PC-3 (cell line): ENCODE data around the gene C1orf141. TPM values are rescaled to one million over a fixed set of nuclear protein-coding genes. Genes with fewer than 3 reads are reported as not detected.

Source experiments
- ATAC-seq: fragments of 200-7000 bp; cut with Tn5 transposase; 2 replicates; pipeline ENCODE4 v1.9.1; 2020; ENCODE audit warnings: mild to moderate bottlenecking, moderate library complexity
- BruUV-seq: library from RNA; stranded (reverse); fragments of 400-500 nt; replicated peaks from 2 replicates; lab custom pipeline; 2021; lab: Mats Ljungman, UMichigan
- CTCF ChIA-PET: fragments of 300-600 bp; sonication (Branson Sonifier 250); formaldehyde crosslinking; loops from one replicate; lab custom pipeline; 2022; ENCODE audit warnings: antibody characterized with exemption; lab: Charles Lee
- POLR2A ChIA-PET: fragments of 300-600 bp; sonication (Branson Sonifier 250); formaldehyde crosslinking; loops from one replicate; lab custom pipeline; 2022; ENCODE audit warnings: antibody characterized with exemption; ENCODE audit not compliant: unreplicated experiment; lab: Charles Lee
- DNase-seq: peaks from one replicate; pipeline ENCODE4 v3.0.0-alpha.2; 2015
- H2AFZ ChIP-seq: fragments of 300-600 bp; sonication (generic); 2 replicates; pipeline ENCODE4 v1.6.0; 2016; ENCODE audit warnings: antibody characterized with exemption, low read length
- H3F3A ChIP-seq: fragments of 300-600 bp; sonication (generic); one replicate; pipeline ENCODE4 v1.6.0; 2017; ENCODE audit warnings: antibody characterized with exemption, low read length, control low read depth, mild to moderate bottlenecking; ENCODE audit not compliant: unreplicated experiment
- H3K27ac ChIP-seq: fragments of 300-600 bp; sonication (generic); 2 replicates; pipeline ENCODE4 v1.5.1; 2016; ENCODE audit warnings: mild to moderate bottlenecking, low read length
- H3K27me3 ChIP-seq: fragments of 300-600 bp; sonication (generic); 2 replicates; pipeline ENCODE4 v1.6.1; 2016; ENCODE audit warnings: low read length, mixed read lengths
- H3K36me3 ChIP-seq: fragments of 300-600 bp; sonication (generic); 2 replicates; pipeline ENCODE4 v1.6.1; 2016; ENCODE audit warnings: low read depth, mixed run types, low read length, mixed read lengths
- H3K4me1 ChIP-seq: fragments of 300-600 bp; sonication (generic); 2 replicates; pipeline ENCODE4 v1.5.1; 2016; ENCODE audit warnings: low read length; ENCODE audit not compliant: insufficient read depth
- H3K4me2 ChIP-seq: fragments of 300-600 bp; sonication (generic); 2 replicates; pipeline ENCODE4 v1.6.0; 2016; ENCODE audit warnings: low read length
- H3K4me3 ChIP-seq: fragments of 300-600 bp; sonication (generic); 2 replicates; pipeline ENCODE4 v1.5.1; 2016; ENCODE audit warnings: mild to moderate bottlenecking, low read length, mixed read lengths
- H3K79me2 ChIP-seq: fragments of 300-600 bp; sonication (generic); 2 replicates; pipeline ENCODE4 v1.6.1; 2017; ENCODE audit warnings: low read length, mixed read lengths
- H3K9ac ChIP-seq: fragments of 300-600 bp; sonication (generic); 2 replicates; pipeline ENCODE4 v1.6.0; 2016; ENCODE audit warnings: mild to moderate bottlenecking, low read length
- H3K9me2 ChIP-seq: fragments of 300-600 bp; sonication (generic); replicated peaks from 2 replicates; pipeline ENCODE4 v1.6.1; 2016; ENCODE audit warnings: mixed run types, low read length, mixed read lengths
- H3K9me3 ChIP-seq: fragments of 300-600 bp; sonication (generic); 2 replicates; pipeline ENCODE4 v1.6.1; 2016; ENCODE audit warnings: low read length, mixed read lengths
- H4K20me1 ChIP-seq: fragments of 300-600 bp; sonication (generic); 2 replicates; pipeline ENCODE4 v1.6.1; 2016; ENCODE audit warnings: low read length, mixed read lengths
- EZH2 ChIP-seq: fragments of 300-600 bp; sonication (generic); IDR thresholded peaks from one replicate; pipeline ENCODE4 v1.6.1; 2017; ENCODE audit warnings: antibody characterized with exemption, mild to moderate bottlenecking, low read length; ENCODE audit not compliant: unreplicated experiment
- EZH2phosphoT487 ChIP-seq: fragments of 300-600 bp; sonication (generic); IDR thresholded peaks from 2 replicates; pipeline ENCODE4 v1.6.1; 2018; ENCODE audit warnings: mild to moderate bottlenecking, antibody characterized with exemption, low read length, borderline replicate concordance
- intact Hi-C: fragments of 100-400 bp; cut with micrococcal nuclease; formaldehyde crosslinking; loops from 2 replicates; pipeline ENCODE4 v1.9.0; 2023
- total RNA-seq: library from RNA; depleted of rRNA; stranded (reverse); fragments of >200 nt; gene quantifications from 2 replicates; pipeline ENCODE4 v1.2.3, GENCODE V29; 2014
- TF ChIP-seq, protein P1 (sequence below): fragments of 300-600 bp; sonication (generic); conservative IDR thresholded peaks from 2 replicates; pipeline ENCODE4 v1.5.1; 2017; ENCODE audit warnings: antibody characterized with exemption, low read depth, mild to moderate bottlenecking, low read length

The C1orf141 gene
- total RNA-seq, 1 experiment from 2014 or later: not detected

DNA sequence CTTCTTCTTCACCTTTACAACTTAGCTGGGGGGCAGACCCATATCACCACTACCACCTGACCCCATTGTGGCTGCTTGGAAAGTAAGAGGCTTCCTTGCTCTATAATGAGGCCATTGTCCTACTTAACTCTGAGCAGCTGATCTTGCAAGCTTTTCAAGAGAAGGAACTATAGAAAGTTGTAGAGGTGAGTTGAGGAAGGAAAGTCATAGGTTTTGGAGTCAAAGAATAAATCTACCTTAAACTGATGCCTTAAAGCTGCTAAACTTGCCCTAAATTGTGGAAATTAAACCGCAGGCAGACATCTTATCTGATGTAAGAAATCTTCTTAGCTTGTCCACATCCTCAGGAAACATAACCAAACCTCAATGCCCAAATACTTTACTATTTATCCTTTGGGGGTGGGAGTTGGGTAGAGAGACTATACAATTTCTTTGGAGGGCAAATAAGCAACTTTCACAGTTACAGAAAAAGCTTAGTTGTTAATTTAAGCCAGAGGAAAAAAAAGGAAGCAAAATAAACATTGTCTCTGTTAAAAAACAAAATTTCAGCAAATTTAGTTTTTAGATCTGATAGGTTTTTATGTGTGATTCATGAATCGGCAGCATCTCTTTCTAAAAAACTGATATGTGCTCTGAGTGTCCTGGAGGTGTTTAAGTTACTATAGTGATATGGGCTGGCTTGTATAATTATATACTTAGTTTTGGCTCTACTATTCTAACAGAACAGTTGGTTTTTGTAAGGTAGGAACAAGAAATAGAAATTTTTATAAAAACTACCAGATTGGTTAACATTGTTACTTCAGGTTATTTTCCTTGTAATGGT is 36.2 kb upstream of the C1orf141 start:
- BruUV-seq: no TSS peak
- ATAC-seq: no peak

DNA sequence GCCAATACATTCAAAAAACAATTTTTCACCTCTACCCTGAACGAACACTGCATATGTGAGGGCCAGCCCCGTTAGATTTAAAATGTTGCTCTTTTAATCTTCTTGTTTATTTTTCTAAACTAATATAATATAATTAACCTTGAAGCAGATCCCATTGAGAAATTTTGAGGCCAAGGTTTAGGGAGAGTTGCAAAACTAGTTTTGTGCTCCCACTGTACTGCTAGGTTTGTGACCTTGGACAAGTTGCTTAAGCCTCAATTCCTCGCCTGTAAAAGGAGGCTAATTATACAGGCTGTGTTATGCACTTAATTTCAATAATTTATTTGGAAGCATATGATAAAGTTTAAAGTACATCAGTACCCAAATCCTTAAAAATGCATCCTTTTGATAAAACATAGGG is 35.2 kb upstream of the C1orf141 start:
- Histone ChIP-seq H2AFZ (no peak overlapping the region), H3K27me3 (no peaks in the 10 kb centered on the region), H3K9me2 (no peaks in the 10 kb centered on the region), H3K4me2 (no peak overlapping the region), H3K9me3 (no peaks in the 10 kb centered on the region), H3F3A (no peaks in the 10 kb centered on the region), H3K79me2 (no peaks in the 10 kb centered on the region), H3K36me3 (no peaks in the 10 kb centered on the region), H3K4me3 (no peak overlapping the region), H4K20me1 (no peaks in the 10 kb centered on the region), H3K27ac (no peak overlapping the region), H3K9ac (no peak overlapping the region), H3K4me1 (no peaks in the 10 kb centered on the region)
- POLR2A ChIA-PET: no interaction called here
- CTCF ChIA-PET: interaction anchor here (0.6 kb wide), 1 partner anchor 155 kb away, joined by 5 read pairs; no protein-coding TSS in a partner anchor
- no peak for ATAC-seq
- no peak for TF ChIP-seq EZH2
- TF ChIP-seq EZH2phosphoT487: no peak
- TF ChIP-seq, protein P1, sequence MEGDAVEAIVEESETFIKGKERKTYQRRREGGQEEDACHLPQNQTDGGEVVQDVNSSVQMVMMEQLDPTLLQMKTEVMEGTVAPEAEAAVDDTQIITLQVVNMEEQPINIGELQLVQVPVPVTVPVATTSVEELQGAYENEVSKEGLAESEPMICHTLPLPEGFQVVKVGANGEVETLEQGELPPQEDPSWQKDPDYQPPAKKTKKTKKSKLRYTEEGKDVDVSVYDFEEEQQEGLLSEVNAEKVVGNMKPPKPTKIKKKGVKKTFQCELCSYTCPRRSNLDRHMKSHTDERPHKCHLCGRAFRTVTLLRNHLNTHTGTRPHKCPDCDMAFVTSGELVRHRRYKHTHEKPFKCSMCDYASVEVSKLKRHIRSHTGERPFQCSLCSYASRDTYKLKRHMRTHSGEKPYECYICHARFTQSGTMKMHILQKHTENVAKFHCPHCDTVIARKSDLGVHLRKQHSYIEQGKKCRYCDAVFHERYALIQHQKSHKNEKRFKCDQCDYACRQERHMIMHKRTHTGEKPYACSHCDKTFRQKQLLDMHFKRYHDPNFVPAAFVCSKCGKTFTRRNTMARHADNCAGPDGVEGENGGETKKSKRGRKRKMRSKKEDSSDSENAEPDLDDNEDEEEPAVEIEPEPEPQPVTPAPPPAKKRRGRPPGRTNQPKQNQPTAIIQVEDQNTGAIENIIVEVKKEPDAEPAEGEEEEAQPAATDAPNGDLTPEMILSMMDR: no peak
- intact Hi-C loops: no loop called here
- DNase-seq: no peak
- no TSS peak for BruUV-seq

More for the DNA sequence above, 36.2 kb upstream of the C1orf141 start:
- no peaks in the 10 kb centered on the region for H3K27me3 ChIP-seq
- H3K4me3 ChIP-seq: no peak overlapping the region
- ChIA-PET POLR2A (no interaction called here), CTCF (no interaction called here)
- no peak for TF ChIP-seq EZH2
- TF ChIP-seq, protein P1: no peak
- no peak for TF ChIP-seq EZH2phosphoT487
- no peak overlapping the region for H3K27ac ChIP-seq
- DNase-seq: no peak
- H3K9ac ChIP-seq: no peak overlapping the region
- no peaks in the 10 kb centered on the region for H4K20me1 ChIP-seq
- no peaks in the 10 kb centered on the region for H3K36me3 ChIP-seq
- intact Hi-C loops: no loop called here
- no peaks in the 10 kb centered on the region for H3K9me3 ChIP-seq
- no peaks in the 10 kb centered on the region for H3K9me2 ChIP-seq
- no peak overlapping the region for H2AFZ ChIP-seq
- no peak overlapping the region for H3K4me2 ChIP-seq
- no peaks in the 10 kb centered on the region for H3K4me1 ChIP-seq
- no peaks in the 10 kb centered on the region for H3F3A ChIP-seq
- no peaks in the 10 kb centered on the region for H3K79me2 ChIP-seq

DNA sequence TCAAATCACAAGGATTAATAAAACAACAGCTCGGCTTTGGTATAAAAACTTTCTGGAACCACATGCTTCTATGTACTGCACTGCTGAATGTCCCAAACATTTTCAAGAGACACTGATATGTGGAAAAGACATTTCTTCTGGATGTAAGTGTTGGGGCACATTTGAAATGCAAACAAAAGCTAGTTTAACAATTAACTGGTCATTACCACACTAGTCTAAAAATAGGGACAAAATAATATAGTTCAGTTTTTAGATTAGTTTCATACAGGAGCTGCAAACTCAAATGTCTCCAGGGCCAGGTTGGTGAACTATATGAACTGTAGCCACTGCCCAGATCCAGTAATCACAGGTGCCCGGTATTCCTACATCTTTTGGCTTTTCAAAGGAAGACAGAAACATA is 34.7 kb upstream of the C1orf141 start:
- Histone ChIP-seq H3K9ac (no peak overlapping the region), H3K9me3 (no peaks in the 10 kb centered on the region), H2AFZ (no peak overlapping the region), H3K79me2 (no peaks in the 10 kb centered on the region), H3K4me1 (no peaks in the 10 kb centered on the region), H3K36me3 (no peaks in the 10 kb centered on the region), H3K27me3 (no peaks in the 10 kb centered on the region), H3K27ac (no peak overlapping the region), H3K9me2 (no peaks in the 10 kb centered on the region), H4K20me1 (no peaks in the 10 kb centered on the region), H3F3A (no peaks in the 10 kb centered on the region), H3K4me2 (no peak overlapping the region), H3K4me3 (no peak overlapping the region)
- DNase-seq (no peak), ATAC-seq (no peak)
- CTCF ChIA-PET: interaction anchor here (0.6 kb wide), 1 partner anchor 155 kb away, joined by 5 read pairs; no protein-coding TSS in a partner anchor
- no TSS peak for BruUV-seq
- TF ChIP-seq, protein P1: no peak
- TF ChIP-seq EZH2: no peak
- intact Hi-C loops: no loop called here
- POLR2A ChIA-PET: no interaction called here
